Esophagus muscularis mucosa (tissue), 3 donors: ENCODE results near the gene RNLS.

ENCODE experiments used
- POLR2A ChIP-seq: fragments of 450-650 bp; IDR thresholded peaks from one replicate; pipeline ENCODE4 v1.6.1; 2017; ENCODE audit warnings: antibody characterized with exemption, moderate library complexity, mild to moderate bottlenecking, low read depth
- POLR2AphosphoS5 ChIP-seq, 2 donors: sonication (generic); formaldehyde crosslinking; IDR thresholded peaks; one replicate each; pipeline ENCODE4 v1.6.1; 2017; ENCODE audit warnings: antibody characterized with exemption in 2 of 2
- TF ChIP-seq, protein P1 (sequence below), 3 experiments: fragments of 200-600 bp in 2 of 3; fragments of 450-650 bp in 1 of 3; sonication (generic) in 2 of 3; IDR thresholded peaks; one replicate each; pipeline ENCODE4 v1.5.1; 2017 to 2019; ENCODE audit warnings: antibody characterized with exemption in 3 of 3, mild to moderate bottlenecking in 2 of 3, moderate library complexity in 1 of 3

DNA sequence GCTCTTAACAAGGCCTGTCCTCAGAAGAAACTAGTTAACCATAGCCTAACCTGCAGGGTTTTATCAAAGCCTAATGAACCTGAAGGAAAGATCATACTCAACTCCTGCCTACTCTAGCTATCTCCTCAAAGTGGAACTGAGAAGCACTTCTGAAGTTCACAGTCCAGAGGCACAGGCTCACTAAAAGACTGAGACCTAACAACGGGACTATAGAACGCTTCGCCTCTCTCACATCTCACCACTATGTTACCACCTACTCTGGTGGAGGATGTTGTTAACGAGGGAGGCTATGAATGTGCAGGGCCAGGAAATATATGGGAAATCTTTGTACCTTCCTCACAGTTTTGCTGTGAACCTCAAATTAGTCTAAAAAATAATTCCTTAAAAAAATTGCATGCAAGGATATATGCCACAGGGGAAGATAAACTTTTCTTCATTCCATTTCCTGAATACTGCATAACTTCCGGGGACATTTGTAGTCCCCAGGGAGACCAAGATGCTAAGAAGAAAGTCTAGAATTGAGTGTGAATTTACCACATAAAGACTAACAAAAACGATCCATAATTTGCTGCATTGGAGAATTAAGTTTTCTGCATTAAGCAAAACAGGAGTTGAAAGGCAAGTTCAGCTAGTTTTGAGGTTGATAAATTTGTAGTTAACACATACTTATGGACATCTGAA lies 25.1 kb upstream of the RNLS start:
- TF ChIP-seq POLR2A (no peak), POLR2AphosphoS5 (IDR thresholded peaks at IDR 0.05) (no peak)
- TF ChIP-seq, protein P1, sequence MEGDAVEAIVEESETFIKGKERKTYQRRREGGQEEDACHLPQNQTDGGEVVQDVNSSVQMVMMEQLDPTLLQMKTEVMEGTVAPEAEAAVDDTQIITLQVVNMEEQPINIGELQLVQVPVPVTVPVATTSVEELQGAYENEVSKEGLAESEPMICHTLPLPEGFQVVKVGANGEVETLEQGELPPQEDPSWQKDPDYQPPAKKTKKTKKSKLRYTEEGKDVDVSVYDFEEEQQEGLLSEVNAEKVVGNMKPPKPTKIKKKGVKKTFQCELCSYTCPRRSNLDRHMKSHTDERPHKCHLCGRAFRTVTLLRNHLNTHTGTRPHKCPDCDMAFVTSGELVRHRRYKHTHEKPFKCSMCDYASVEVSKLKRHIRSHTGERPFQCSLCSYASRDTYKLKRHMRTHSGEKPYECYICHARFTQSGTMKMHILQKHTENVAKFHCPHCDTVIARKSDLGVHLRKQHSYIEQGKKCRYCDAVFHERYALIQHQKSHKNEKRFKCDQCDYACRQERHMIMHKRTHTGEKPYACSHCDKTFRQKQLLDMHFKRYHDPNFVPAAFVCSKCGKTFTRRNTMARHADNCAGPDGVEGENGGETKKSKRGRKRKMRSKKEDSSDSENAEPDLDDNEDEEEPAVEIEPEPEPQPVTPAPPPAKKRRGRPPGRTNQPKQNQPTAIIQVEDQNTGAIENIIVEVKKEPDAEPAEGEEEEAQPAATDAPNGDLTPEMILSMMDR (IDR thresholded peaks at IDR 0.05) = no peak
